GM12872 (cell line): Measurements from ENCODE around the gene MYL12A.

Experiments
- CTCF ChIP-seq: IDR thresholded peaks from 3 replicates; pipeline ENCODE4 v1.5.1; 2011; ENCODE audit warnings: low read depth, mild to moderate bottlenecking, low read length, moderate library complexity; ENCODE audit not compliant: insufficient read depth

MYL12A gene

GRCh38 chr18:3283253-3283863 is 35.8 kb downstream of the MYL12A start:
- TF ChIP-seq CTCF: no peak

GRCh38 chr18:3283908-3284307 is 36.3 kb downstream of the MYL12A start:
- TF ChIP-seq CTCF: no peak

GRCh38 chr18:3284501-3284900 is 36.9 kb downstream of the MYL12A start:
- no peak for TF ChIP-seq CTCF

- no peak for TF ChIP-seq CTCF
Measured at GRCh38 chr18:3286159-3286558, 38.6 kb downstream of the MYL12A start.

- no peak for TF ChIP-seq CTCF
Measured at GRCh38 chr18:3293196-3293951, 45.8 kb downstream of the MYL12A start.

GRCh38 chr18:3294435-3295080 is 47.0 kb downstream of the MYL12A start:
- no peak for TF ChIP-seq CTCF
